ENCODE data around the gene WWOX. TPM values are rescaled to one million over a fixed set of nuclear protein-coding genes. Genes with fewer than 3 reads are reported as not detected.

Gene WWOX
- total and polyA plus RNA-seq, 2 donors, result 15.4 to 23.9 TPM

GRCh38 chr16:78623796-78624195 lies 524.3 kb downstream of the WWOX start:
- H3K9me3 ChIP-seq (ENCODE audit: control insufficient read depth in 2 of 2, insufficient read depth in 1 of 2, low read length in 1 of 2), result peaks cover 0 to 6% of the 10 kb centered on the region in 2 donors
- no peak overlapping the region for H3K27ac ChIP-seq (ENCODE audit: low read depth in 1 of 2, low read length in 1 of 2)
- WGBS, result 94% methylated on average over 2 of the region's 2 CpGs
- H3K4me3 ChIP-seq (ENCODE audit: low read length in 2 of 2), result no peak overlapping the region
- no peaks in the 10 kb centered on the region for H3K4me1 ChIP-seq (ENCODE audit: control insufficient read depth in 2 of 2, insufficient read depth in 2 of 2, low read length in 2 of 2)
- no peaks in the 10 kb centered on the region for H3K36me3 ChIP-seq (ENCODE audit: control insufficient read depth in 2 of 2, insufficient read depth in 2 of 2, low read length in 1 of 2)
- H3K27me3 ChIP-seq (ENCODE audit: control insufficient read depth in 2 of 2, insufficient read depth in 1 of 2, low read length in 1 of 2), result no peaks in the 10 kb centered on the region
- DNase-seq (ENCODE audit: low read depth in 6 of 9, low spot score in 9 of 9), result no peak

GRCh38 chr16:78624366-78624765 lies 524.9 kb downstream of the WWOX start:
- Histone ChIP-seq H3K36me3 (ENCODE audit: control insufficient read depth in 2 of 2, insufficient read depth in 2 of 2, low read length in 1 of 2) (no peaks in the 10 kb centered on the region), H3K4me3 (ENCODE audit: low read length in 2 of 2) (no peak overlapping the region), H3K27ac (ENCODE audit: low read depth in 1 of 2, low read length in 1 of 2) (no peak overlapping the region), H3K9me3 (ENCODE audit: control insufficient read depth in 2 of 2, insufficient read depth in 1 of 2, low read length in 1 of 2) (peaks cover 0 to 6% of the 10 kb centered on the region in 2 donors), H3K27me3 (ENCODE audit: control insufficient read depth in 2 of 2, insufficient read depth in 1 of 2, low read length in 1 of 2) (no peaks in the 10 kb centered on the region), H3K4me1 (ENCODE audit: control insufficient read depth in 2 of 2, insufficient read depth in 2 of 2, low read length in 2 of 2) (no peaks in the 10 kb centered on the region)
- whole genome bisulfite sequencing, result 90% methylated on average over 2 of the region's 2 CpGs
- DNase-seq (ENCODE audit: low read depth in 6 of 9, low spot score in 9 of 9), result no peak

GRCh38 chr16:78628461-78629045 lies 529.1 kb downstream of the WWOX start:
- Histone ChIP-seq H3K36me3 (ENCODE audit: control insufficient read depth in 2 of 2, insufficient read depth in 2 of 2, low read length in 1 of 2) (no peaks in the 10 kb centered on the region), H3K4me1 (ENCODE audit: control insufficient read depth in 2 of 2, insufficient read depth in 2 of 2, low read length in 2 of 2) (no peaks in the 10 kb centered on the region)
- 93% methylated on average over 8 of the region's 8 CpGs for WGBS

GRCh38 chr16:78629173-78629572 lies 529.7 kb downstream of the WWOX start:
- Histone ChIP-seq H3K27me3 (ENCODE audit: control insufficient read depth in 2 of 2, insufficient read depth in 1 of 2, low read length in 1 of 2) (no peaks in the 10 kb centered on the region), H3K4me1 (ENCODE audit: control insufficient read depth in 2 of 2, insufficient read depth in 2 of 2, low read length in 2 of 2) (no peaks in the 10 kb centered on the region), H3K9me3 (ENCODE audit: control insufficient read depth in 2 of 2, insufficient read depth in 1 of 2, low read length in 1 of 2) (peaks cover 0 to 6% of the 10 kb centered on the region in 2 donors), H3K36me3 (ENCODE audit: control insufficient read depth in 2 of 2, insufficient read depth in 2 of 2, low read length in 1 of 2) (no peaks in the 10 kb centered on the region), H3K4me3 (ENCODE audit: low read length in 2 of 2) (no peak overlapping the region), H3K27ac (ENCODE audit: low read depth in 1 of 2, low read length in 1 of 2) (no peak overlapping the region)
- 0% methylated on average over 1 of the region's 1 CpG for WGBS
- no peak for DNase-seq (ENCODE audit: low read depth in 6 of 9, low spot score in 9 of 9)

More at GRCh38 chr16:78628461-78629045, 529.1 kb downstream of the WWOX start:
- peaks cover 0 to 6% of the 10 kb centered on the region in 2 donors for H3K9me3 ChIP-seq (ENCODE audit: control insufficient read depth in 2 of 2, insufficient read depth in 1 of 2, low read length in 1 of 2)
- H3K27me3 ChIP-seq (ENCODE audit: control insufficient read depth in 2 of 2, insufficient read depth in 1 of 2, low read length in 1 of 2), result no peaks in the 10 kb centered on the region
- H3K4me3 ChIP-seq (ENCODE audit: low read length in 2 of 2), result no peak overlapping the region
- no peak overlapping the region for H3K27ac ChIP-seq (ENCODE audit: low read depth in 1 of 2, low read length in 1 of 2)
- DNase-seq (ENCODE audit: low read depth in 6 of 9, low spot score in 9 of 9), result no peak

GRCh38 chr16:78630102-78630501 lies 530.6 kb downstream of the WWOX start:
- Histone ChIP-seq H3K4me1 (ENCODE audit: control insufficient read depth in 2 of 2, insufficient read depth in 2 of 2, low read length in 2 of 2) (no peaks in the 10 kb centered on the region), H3K9me3 (ENCODE audit: control insufficient read depth in 2 of 2, insufficient read depth in 1 of 2, low read length in 1 of 2) (peaks cover 0 to 4% of the 10 kb centered on the region in 2 donors), H3K27ac (ENCODE audit: low read depth in 1 of 2, low read length in 1 of 2) (no peak overlapping the region), H3K36me3 (ENCODE audit: control insufficient read depth in 2 of 2, insufficient read depth in 2 of 2, low read length in 1 of 2) (no peaks in the 10 kb centered on the region), H3K4me3 (ENCODE audit: low read length in 2 of 2) (no peak overlapping the region), H3K27me3 (ENCODE audit: control insufficient read depth in 2 of 2, insufficient read depth in 1 of 2, low read length in 1 of 2) (no peaks in the 10 kb centered on the region)
- WGBS, result 98% methylated on average over 3 of the region's 3 CpGs
- no peak for DNase-seq (ENCODE audit: low read depth in 6 of 9, low spot score in 9 of 9)

- no peaks in the 10 kb centered on the region for H3K27me3 ChIP-seq (ENCODE audit: control insufficient read depth in 2 of 2, insufficient read depth in 1 of 2, low read length in 1 of 2)
- H3K4me3 ChIP-seq (ENCODE audit: low read length in 2 of 2), result no peak overlapping the region
- no peaks in the 10 kb centered on the region for H3K36me3 ChIP-seq (ENCODE audit: control insufficient read depth in 2 of 2, insufficient read depth in 2 of 2, low read length in 1 of 2)
- H3K9me3 ChIP-seq (ENCODE audit: control insufficient read depth in 2 of 2, insufficient read depth in 1 of 2, low read length in 1 of 2), result peaks cover 0 to 3% of the 10 kb centered on the region in 2 donors
- 90% methylated on average over 12 of the region's 12 CpGs for WGBS
- no peak overlapping the region for H3K27ac ChIP-seq (ENCODE audit: low read depth in 1 of 2, low read length in 1 of 2)
- DNase-seq (ENCODE audit: low read depth in 6 of 9, low spot score in 9 of 9), result no peak
- no peaks in the 10 kb centered on the region for H3K4me1 ChIP-seq (ENCODE audit: control insufficient read depth in 2 of 2, insufficient read depth in 2 of 2, low read length in 2 of 2)
Measured at GRCh38 chr16:78633551-78633950, 534.1 kb downstream of the WWOX start.

GRCh38 chr16:78635807-78636206 lies 536.4 kb downstream of the WWOX start:
- Histone ChIP-seq H3K36me3 (ENCODE audit: control insufficient read depth in 2 of 2, insufficient read depth in 2 of 2, low read length in 1 of 2) (no peaks in the 10 kb centered on the region), H3K27ac (ENCODE audit: low read depth in 1 of 2, low read length in 1 of 2) (no peak overlapping the region), H3K9me3 (ENCODE audit: control insufficient read depth in 2 of 2, insufficient read depth in 1 of 2, low read length in 1 of 2) (no peaks in the 10 kb centered on the region), H3K4me1 (ENCODE audit: control insufficient read depth in 2 of 2, insufficient read depth in 2 of 2, low read length in 2 of 2) (no peaks in the 10 kb centered on the region), H3K4me3 (ENCODE audit: low read length in 2 of 2) (no peak overlapping the region), H3K27me3 (ENCODE audit: control insufficient read depth in 2 of 2, insufficient read depth in 1 of 2, low read length in 1 of 2) (no peaks in the 10 kb centered on the region)
- WGBS, result 98% methylated on average over 9 of the region's 9 CpGs
- DNase-seq (ENCODE audit: low read depth in 6 of 9, low spot score in 9 of 9), result no peak

GRCh38 chr16:78638371-78638770 lies 538.9 kb downstream of the WWOX start:
- H3K36me3 ChIP-seq (ENCODE audit: control insufficient read depth in 2 of 2, insufficient read depth in 2 of 2, low read length in 1 of 2), result no peaks in the 10 kb centered on the region
- H3K4me3 ChIP-seq (ENCODE audit: low read length in 2 of 2), result no peak overlapping the region
- WGBS, result 97% methylated on average over 4 of the region's 4 CpGs
- no peak for DNase-seq (ENCODE audit: low read depth in 6 of 9, low spot score in 9 of 9)
- H3K9me3 ChIP-seq (ENCODE audit: control insufficient read depth in 2 of 2, insufficient read depth in 1 of 2, low read length in 1 of 2), result no peaks in the 10 kb centered on the region
- H3K27ac ChIP-seq (ENCODE audit: low read depth in 1 of 2, low read length in 1 of 2), result no peak overlapping the region
- no peaks in the 10 kb centered on the region for H3K4me1 ChIP-seq (ENCODE audit: control insufficient read depth in 2 of 2, insufficient read depth in 2 of 2, low read length in 2 of 2)
- H3K27me3 ChIP-seq (ENCODE audit: control insufficient read depth in 2 of 2, insufficient read depth in 1 of 2, low read length in 1 of 2), result no peaks in the 10 kb centered on the region

- H3K36me3 ChIP-seq (ENCODE audit: control insufficient read depth in 2 of 2, insufficient read depth in 2 of 2, low read length in 1 of 2), result no peaks in the 10 kb centered on the region
- no peaks in the 10 kb centered on the region for H3K4me1 ChIP-seq (ENCODE audit: control insufficient read depth in 2 of 2, insufficient read depth in 2 of 2, low read length in 2 of 2)
- no peaks in the 10 kb centered on the region for H3K27me3 ChIP-seq (ENCODE audit: control insufficient read depth in 2 of 2, insufficient read depth in 1 of 2, low read length in 1 of 2)
- no peaks in the 10 kb centered on the region for H3K9me3 ChIP-seq (ENCODE audit: control insufficient read depth in 2 of 2, insufficient read depth in 1 of 2, low read length in 1 of 2)
- WGBS, result 39% methylated on average over 3 of the region's 3 CpGs
- DNase-seq (ENCODE audit: low read depth in 6 of 9, low spot score in 9 of 9), result peak in 1 of 9 donors; percentile 12
- no peak overlapping the region for H3K27ac ChIP-seq (ENCODE audit: low read depth in 1 of 2, low read length in 1 of 2)
- no peak overlapping the region for H3K4me3 ChIP-seq (ENCODE audit: low read length in 2 of 2)
Measured at GRCh38 chr16:78639775-78640174, 540.3 kb downstream of the WWOX start.
